Subcutaneous adipose tissue (tissue), 4 donors: ENCODE data around the gene ZRSR2. TPM values are rescaled to one million over a fixed set of nuclear protein-coding genes. Genes with fewer than 3 reads are reported as not detected.

ENCODE experiments used
- total RNA-seq, 4 donors: library from RNA; depleted of rRNA; stranded (reverse); fragments of >200 nt; gene quantifications; one replicate each; pipeline ENCODE4 v1.1.0, GENCODE V29; 2016
- TF ChIP-seq, protein P1 (sequence below): fragments of 450-650 bp; IDR thresholded peaks from one replicate; pipeline ENCODE4 v1.5.1; 2016; ENCODE audit warnings: low read depth, mild to moderate bottlenecking, control low read depth, antibody characterized with exemption, moderate library complexity

ZRSR2 gene
- total RNA-seq, 4 donors from 2014 or later: 6.6 to 12.1 (median 8.0) TPM

DNA sequence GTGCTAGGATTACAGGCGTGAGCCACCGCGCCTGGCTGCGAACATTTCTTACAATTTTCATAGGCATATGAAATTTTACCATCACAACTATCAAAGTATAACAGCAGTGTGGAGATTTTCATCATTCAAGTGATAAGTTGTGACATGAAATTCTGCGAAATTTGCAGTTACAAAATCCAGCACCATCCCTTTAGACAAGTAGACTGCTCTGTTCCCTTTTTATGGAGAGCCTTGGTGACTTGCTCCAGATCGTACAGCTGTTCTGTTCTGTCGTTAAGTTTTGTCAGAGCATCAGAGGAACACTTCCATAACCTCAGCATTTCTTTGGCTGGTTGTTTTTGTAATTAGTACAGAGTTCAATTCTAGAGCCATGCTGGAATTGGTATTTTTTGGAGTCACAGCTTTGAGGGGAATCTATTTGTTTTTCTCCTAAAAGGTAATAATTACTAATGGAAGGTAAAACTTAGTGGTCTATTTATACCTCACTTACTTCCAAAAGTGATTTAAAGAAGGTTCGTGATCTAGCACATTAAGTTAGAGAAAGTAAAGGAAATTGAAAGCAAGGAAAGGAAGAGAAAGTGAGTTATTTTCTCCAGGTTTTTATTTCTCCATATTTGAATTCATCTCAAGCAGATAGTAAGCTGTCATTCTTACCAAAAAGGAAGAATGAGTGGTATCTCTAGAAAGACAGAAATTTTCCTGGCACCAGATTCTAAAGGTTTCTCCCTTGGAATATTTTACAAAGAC lies 22.1 kb downstream of the ZRSR2 start:
- TF ChIP-seq, protein P1, sequence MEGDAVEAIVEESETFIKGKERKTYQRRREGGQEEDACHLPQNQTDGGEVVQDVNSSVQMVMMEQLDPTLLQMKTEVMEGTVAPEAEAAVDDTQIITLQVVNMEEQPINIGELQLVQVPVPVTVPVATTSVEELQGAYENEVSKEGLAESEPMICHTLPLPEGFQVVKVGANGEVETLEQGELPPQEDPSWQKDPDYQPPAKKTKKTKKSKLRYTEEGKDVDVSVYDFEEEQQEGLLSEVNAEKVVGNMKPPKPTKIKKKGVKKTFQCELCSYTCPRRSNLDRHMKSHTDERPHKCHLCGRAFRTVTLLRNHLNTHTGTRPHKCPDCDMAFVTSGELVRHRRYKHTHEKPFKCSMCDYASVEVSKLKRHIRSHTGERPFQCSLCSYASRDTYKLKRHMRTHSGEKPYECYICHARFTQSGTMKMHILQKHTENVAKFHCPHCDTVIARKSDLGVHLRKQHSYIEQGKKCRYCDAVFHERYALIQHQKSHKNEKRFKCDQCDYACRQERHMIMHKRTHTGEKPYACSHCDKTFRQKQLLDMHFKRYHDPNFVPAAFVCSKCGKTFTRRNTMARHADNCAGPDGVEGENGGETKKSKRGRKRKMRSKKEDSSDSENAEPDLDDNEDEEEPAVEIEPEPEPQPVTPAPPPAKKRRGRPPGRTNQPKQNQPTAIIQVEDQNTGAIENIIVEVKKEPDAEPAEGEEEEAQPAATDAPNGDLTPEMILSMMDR: no peak

DNA sequence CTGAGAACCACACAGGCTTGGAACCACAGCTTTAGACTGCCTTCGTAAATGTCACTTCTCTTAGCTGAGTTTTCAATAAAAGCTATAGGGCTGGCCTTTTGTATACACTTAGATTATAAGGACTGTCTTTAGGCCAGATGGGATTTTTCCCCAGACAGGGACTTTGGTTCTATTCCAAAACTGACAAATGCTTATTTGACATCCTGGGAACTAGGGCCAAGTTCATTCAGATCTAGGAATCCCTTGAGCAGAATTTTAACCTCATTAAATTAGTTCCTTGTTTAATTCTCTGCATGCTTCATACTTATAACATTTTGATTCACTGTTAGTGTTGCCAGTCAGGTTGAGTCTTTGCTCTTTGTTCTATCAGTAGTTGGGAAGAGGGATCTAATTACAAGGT lies 23.1 kb downstream of the ZRSR2 start:
- TF ChIP-seq, protein P1: no peak

DNA sequence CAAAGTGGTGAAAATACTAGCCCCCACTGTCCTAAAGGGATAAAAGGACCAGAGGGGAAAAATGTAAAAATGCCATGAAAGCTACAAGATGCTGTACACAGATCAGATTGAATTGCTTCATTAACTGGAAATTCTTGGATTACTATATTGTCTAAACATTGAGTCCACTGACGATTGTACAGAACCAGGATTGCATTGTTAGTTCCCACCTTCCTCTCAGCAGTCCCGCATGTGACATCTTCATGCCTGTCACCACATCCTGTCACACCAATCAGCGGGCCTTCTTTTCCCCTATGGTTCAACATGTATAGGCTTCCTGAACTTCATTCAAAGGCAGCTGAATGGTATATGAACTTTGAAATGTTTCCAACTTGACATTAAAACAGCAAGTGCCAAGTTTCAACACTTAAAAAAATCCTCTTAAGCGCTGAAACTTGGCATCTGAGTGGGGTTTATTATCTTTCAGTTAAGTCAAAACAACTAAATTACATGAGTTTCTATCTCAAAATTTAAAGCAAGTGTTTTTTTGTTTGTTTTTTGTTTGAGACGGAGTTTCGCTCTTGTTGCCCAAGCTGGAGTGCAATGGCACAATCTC lies 24.6 kb downstream of the ZRSR2 start:
- TF ChIP-seq, protein P1: no peak

DNA sequence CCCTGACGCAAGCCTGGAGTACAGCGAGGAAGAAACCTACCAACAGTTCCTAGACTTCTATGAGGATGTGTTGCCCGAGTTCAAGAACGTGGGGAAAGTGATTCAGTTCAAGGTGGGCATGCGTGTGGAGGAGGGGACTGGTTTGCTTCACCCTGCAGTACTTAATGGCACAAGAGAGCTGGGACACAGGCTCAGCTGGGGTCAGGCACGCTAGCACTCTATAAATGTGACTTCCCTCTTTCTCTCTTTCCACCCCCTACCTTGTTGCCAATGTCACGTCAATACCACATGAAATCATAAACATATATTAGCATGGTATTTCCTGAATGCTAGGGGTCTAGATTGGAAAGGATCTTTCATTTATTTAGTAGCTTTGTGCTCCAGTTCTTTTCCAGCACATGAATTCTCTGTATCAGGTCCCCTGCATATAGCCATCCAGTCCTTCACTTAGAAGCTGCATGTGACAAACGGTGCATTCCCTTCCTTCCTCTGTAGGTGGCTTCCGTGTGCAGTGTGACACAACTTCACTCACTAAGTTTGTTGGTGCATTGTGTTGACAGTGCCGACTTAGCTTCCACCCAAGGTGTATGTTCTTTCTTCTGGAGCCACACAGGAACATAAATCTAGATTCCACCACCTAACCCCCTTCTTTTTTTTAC lies 25.6 kb downstream of the ZRSR2 start:
- TF ChIP-seq, protein P1: no peak

DNA sequence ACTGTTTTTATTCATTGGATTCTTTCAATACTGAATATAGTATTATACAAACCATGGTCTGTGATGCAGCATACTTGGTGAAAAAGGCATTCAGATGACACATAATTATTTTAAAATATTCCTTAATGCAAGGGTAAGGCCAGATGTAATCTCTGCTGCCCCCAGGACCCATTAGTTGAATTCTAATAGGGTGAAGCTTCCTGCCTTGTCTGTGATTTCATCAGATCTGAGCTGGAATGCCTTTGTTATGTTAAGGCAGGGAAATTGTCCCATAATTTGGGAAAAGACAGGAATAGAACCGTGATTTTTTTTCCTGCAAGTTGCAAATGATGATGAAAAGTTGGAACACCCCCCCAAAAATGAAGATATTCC lies 26.1 kb downstream of the ZRSR2 start:
- TF ChIP-seq, protein P1: no peak

DNA sequence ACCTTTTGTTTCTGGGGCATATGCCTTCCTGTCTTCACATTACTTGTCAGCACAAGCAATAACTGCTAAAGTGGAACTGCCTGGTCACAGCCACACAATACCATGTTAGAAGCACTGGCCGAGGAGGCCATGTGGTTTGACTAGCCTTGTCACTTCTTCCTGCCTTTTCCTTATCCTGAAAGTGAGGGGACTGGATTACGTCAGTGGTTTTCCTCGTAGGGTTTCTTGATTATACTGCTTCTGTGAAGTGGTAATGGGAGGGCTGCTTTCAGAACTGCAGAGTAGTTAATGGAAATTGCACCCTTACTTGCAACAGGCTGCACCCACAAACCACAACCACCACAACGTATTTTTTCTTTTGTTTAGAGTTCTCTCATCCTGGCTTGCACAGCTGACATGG lies 26.6 kb downstream of the ZRSR2 start:
- TF ChIP-seq, protein P1: no peak
